ENCODE measurements around the gene LCN12.

LCN12 gene

GRCh38 chr9:136927343-136928271 is 24.5 kb upstream of the LCN12 start:
- Histone ChIP-seq H3K27ac (replicated peaks) (no peak overlapping the region), H3K4me3 (replicated peaks; ENCODE audit: insufficient read depth, low read length) (no peak overlapping the region), H3K27me3 (ENCODE audit: insufficient read depth, poor library complexity, severe bottlenecking) (no peaks in the 10 kb centered on the region)
- TF ChIP-seq SPI1 (IDR thresholded peaks at IDR 0.05; ENCODE audit: borderline replicate concordance, low read depth) (no peak), POLR2AphosphoS5 (IDR thresholded peaks at IDR 0.05; ENCODE audit: low read depth) (no peak), GABPA (IDR thresholded peaks at IDR 0.05; ENCODE audit: low read depth) (no peak)
- DNase-seq (ENCODE audit: low read depth in 1 of 2, low spot score in 1 of 2) = no peak

- peak in 1 of 2 experiments; percentile 45 for DNase-seq (ENCODE audit: low read depth in 1 of 2, low spot score in 1 of 2)
- no peaks in the 10 kb centered on the region for H3K27me3 ChIP-seq (ENCODE audit: insufficient read depth, poor library complexity, severe bottlenecking)
- H3K27ac ChIP-seq (replicated peaks) = no peak overlapping the region
- no peak overlapping the region for H3K4me3 ChIP-seq (replicated peaks; ENCODE audit: insufficient read depth, low read length)
- TF ChIP-seq CTCF (IDR thresholded peaks at IDR 0.05; ENCODE audit: insufficient read depth, low read length) (no peak), POLR2AphosphoS5 (IDR thresholded peaks at IDR 0.05; ENCODE audit: low read depth) (no peak; the same call in 1 of the 2 replicates), REST (IDR thresholded peaks at IDR 0.05; ENCODE audit: insufficient replicate concordance, low read depth) (no peak), GABPA (IDR thresholded peaks at IDR 0.05; ENCODE audit: low read depth) (no peak), SPI1 (IDR thresholded peaks at IDR 0.05; ENCODE audit: borderline replicate concordance, low read depth) (peak; percentile 26; the same call in 1 of the 2 replicates)
Observed at GRCh38 chr9:136928591-136928990, 23.5 kb upstream of the LCN12 start.

- DNase-seq (ENCODE audit: low read depth in 1 of 2, low spot score in 1 of 2) = no peak
- Histone ChIP-seq H3K27me3 (ENCODE audit: insufficient read depth, poor library complexity, severe bottlenecking) (no peaks in the 10 kb centered on the region), H3K4me3 (replicated peaks; ENCODE audit: insufficient read depth, low read length) (no peak overlapping the region), H3K27ac (replicated peaks) (no peak overlapping the region)
- TF ChIP-seq CTCF (IDR thresholded peaks at IDR 0.05; ENCODE audit: insufficient read depth, low read length) = no peak
Observed at GRCh38 chr9:136930014-136930413, 22.1 kb upstream of the LCN12 start.

- H3K27ac ChIP-seq (replicated peaks) = no peak overlapping the region
- no peak overlapping the region for H3K4me3 ChIP-seq (replicated peaks; ENCODE audit: insufficient read depth, low read length)
- no peak for TF ChIP-seq CTCF (IDR thresholded peaks at IDR 0.05; ENCODE audit: insufficient read depth, low read length)
- TF ChIP-seq GABPA (IDR thresholded peaks at IDR 0.05; ENCODE audit: low read depth) = no peak
- TF ChIP-seq SPI1 (IDR thresholded peaks at IDR 0.05; ENCODE audit: borderline replicate concordance, low read depth) = no peak
- TF ChIP-seq POLR2AphosphoS5 (IDR thresholded peaks at IDR 0.05; ENCODE audit: low read depth) = no peak
- no peak for TF ChIP-seq REST (IDR thresholded peaks at IDR 0.05; ENCODE audit: insufficient replicate concordance, low read depth)
- no peak for DNase-seq (ENCODE audit: low read depth in 1 of 2, low spot score in 1 of 2)
- H3K27me3 ChIP-seq (ENCODE audit: insufficient read depth, poor library complexity, severe bottlenecking) = no peaks in the 10 kb centered on the region
Observed at GRCh38 chr9:136931611-136932130, 20.4 kb upstream of the LCN12 start.

All from HL-60 (cell line).